Keratinocyte (primary cell): ENCODE data around the gene NUDC. TPM values are rescaled to one million over a fixed set of nuclear protein-coding genes. Genes with fewer than 3 reads are reported as not detected.

Experiments used
- DNase-seq: peaks from one replicate; pipeline ENCODE4 v3.0.0-alpha.2; 2011; ENCODE audit warnings: low read depth, missing footprints, low spot score
- FAIRE-seq: peaks from 2 replicates; lab custom pipeline; 2011; peaks lifted over from hg19 to GRCh38; lab: Jason Lieb, UNC
- H2AFZ ChIP-seq: 2 replicates; pipeline ENCODE4 v1.6.0; 2012; ENCODE audit warnings: low read length, control low read depth, inconsistent platforms; ENCODE audit not compliant: control insufficient read depth
- H3K27ac ChIP-seq: 2 replicates; pipeline ENCODE4 v1.5.1; 2011; ENCODE audit warnings: low read length; ENCODE audit not compliant: control insufficient read depth, insufficient read depth
- H3K27me3 ChIP-seq: 3 replicates; pipeline ENCODE4 v1.6.0; 2011; ENCODE audit warnings: low read length; ENCODE audit not compliant: control insufficient read depth, insufficient read depth; ENCODE audit errors: extremely low read depth
- H3K36me3 ChIP-seq, 2 experiments: 2 replicates in 1 of 2; 3 replicates in 1 of 2; pipeline ENCODE4 v1.5.1; 2011; ENCODE audit warnings: low read length in 2 of 2, mild to moderate bottlenecking in 1 of 2; ENCODE audit not compliant: control insufficient read depth in 2 of 2, insufficient read depth in 2 of 2; ENCODE audit errors: extremely low read depth in 1 of 2
- H3K4me1 ChIP-seq: 3 replicates; pipeline ENCODE4 v1.5.1; 2011; ENCODE audit warnings: low read length; ENCODE audit not compliant: control insufficient read depth, insufficient read depth; ENCODE audit errors: extremely low read depth
- H3K4me2 ChIP-seq: 3 replicates; pipeline ENCODE4 v1.6.0; 2011; ENCODE audit warnings: low read depth, low read length; ENCODE audit not compliant: control insufficient read depth, insufficient read depth; ENCODE audit errors: extremely low read depth
- H3K4me3 ChIP-seq, 3 experiments: fragments of 200-600 bp in 1 of 3; sonication (generic) in 1 of 3; 2 replicates in 2 of 3; 3 replicates in 1 of 3; pipeline ENCODE4 v1.5.1; 2011 to 2016; ENCODE audit warnings: low read length in 3 of 3, mild to moderate bottlenecking in 3 of 3, control low read depth in 2 of 3, inconsistent platforms in 1 of 3, low read depth in 1 of 3, mixed read lengths in 1 of 3, mixed run types in 1 of 3, moderate library complexity in 1 of 3; ENCODE audit not compliant: control insufficient read depth in 2 of 3, insufficient read depth in 2 of 3; ENCODE audit errors: extremely low read depth in 1 of 3
- H3K79me2 ChIP-seq: 2 replicates; pipeline ENCODE4 v1.6.0; 2012; ENCODE audit warnings: low read length; ENCODE audit not compliant: control insufficient read depth, insufficient read depth
- H3K9ac ChIP-seq: 3 replicates; pipeline ENCODE4 v1.6.0; 2011; ENCODE audit warnings: low read length; ENCODE audit not compliant: control insufficient read depth, insufficient read depth; ENCODE audit errors: extremely low read depth
- H3K9me1 ChIP-seq: 3 replicates; pipeline ENCODE4 v1.6.0; 2011; ENCODE audit warnings: low read length; ENCODE audit not compliant: control insufficient read depth, insufficient read depth; ENCODE audit errors: extremely low read depth
- H3K9me3 ChIP-seq: 2 replicates; pipeline ENCODE4 v1.5.1; 2012; ENCODE audit warnings: low read depth, low read length; ENCODE audit not compliant: control insufficient read depth
- H4K20me1 ChIP-seq: 3 replicates; pipeline ENCODE4 v1.6.0; 2011; ENCODE audit warnings: low read length; ENCODE audit not compliant: control insufficient read depth, insufficient read depth; ENCODE audit errors: extremely low read depth
- EZH2 ChIP-seq: IDR thresholded peaks from one replicate; pipeline ENCODE4 v1.6.1; 2012; ENCODE audit warnings: inconsistent platforms, mild to moderate bottlenecking, low read length, moderate library complexity
- dilution Hi-C: fragments of 300-500 bp; cut with MboI; formaldehyde crosslinking; loops from one replicate; pipeline ENCODE4 v1.7.0; 2020; ENCODE audit warnings: low sequenced_read_pairs; ENCODE audit not compliant: extremely low pct_ligation_motif_present
- polyA plus RNA-seq, 5 experiments: library from polyadenylated mRNA; depleted of rRNA in 3 of 5; stranded (reverse) in 3 of 5; stranded (forward) in 1 of 5; unstranded in 1 of 5; fragments of >200 nt; gene quantifications; 1 replicate in 1 of 5; 2 replicates in 3 of 5; 3 replicates in 1 of 5; pipeline versions ENCODE4 v1.2.1 to v1.2.3, GENCODE V29; 2011 to 2012; ENCODE audit warnings: missing spikeins in 2 of 5, low read depth in 1 of 5, low replicate concordance in 1 of 5
- TF ChIP-seq, protein P1 (sequence below), 3 experiments: IDR thresholded peaks in 1 of 3; conservative IDR thresholded peaks in 1 of 3; optimal IDR thresholded peaks in 1 of 3; 2 replicates in 2 of 3; 3 replicates in 1 of 3; pipeline versions ENCODE3 to v1.5.1; 2011; ENCODE audit warnings: low read length in 3 of 3, mild to moderate bottlenecking in 3 of 3, moderate library complexity in 2 of 3, control low read depth in 1 of 3, inconsistent platforms in 1 of 3; ENCODE audit not compliant: insufficient read depth in 2 of 3; ENCODE audit errors: extremely low read depth in 1 of 3

NUDC gene
- polyA plus RNA-seq, 1 donor (not counting 4 experiments of a cell fraction or from before 2014, with no cell fraction given), result 57.3 TPM

DNA sequence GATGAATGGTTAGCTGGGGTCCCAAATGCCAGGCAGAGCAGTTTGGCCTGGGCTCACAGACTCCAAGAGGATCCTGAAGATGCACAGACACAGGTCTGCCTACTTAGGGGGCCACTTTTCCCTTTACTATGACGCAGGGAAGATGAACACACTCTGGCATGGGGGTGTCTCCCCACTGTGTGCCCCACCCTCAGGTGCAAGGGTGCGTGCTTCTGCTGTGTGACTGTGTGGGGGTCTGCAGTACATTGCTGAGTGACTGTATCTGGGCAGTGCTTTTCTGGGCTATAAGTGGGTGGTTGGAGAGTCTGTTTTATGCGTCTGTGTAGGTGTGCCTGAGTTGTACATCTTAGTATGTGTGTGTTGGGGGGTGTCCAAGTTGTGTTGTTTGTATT is 11.6 kb upstream of the NUDC start:
- Histone ChIP-seq H4K20me1 (no peaks in the 10 kb centered on the region), H3K36me3 (no peaks in the 10 kb centered on the region), H3K9me1 (no peaks in the 10 kb centered on the region), H3K79me2 (no peaks in the 10 kb centered on the region), H3K9ac (no peak overlapping the region), H3K4me2 (no peak overlapping the region), H3K4me3 (no peak overlapping the region), H3K27me3 (no peaks in the 10 kb centered on the region), H3K4me1 (peaks cover 11% of the 10 kb centered on the region), H3K27ac (no peak overlapping the region), H2AFZ (no peak overlapping the region), H3K9me3 (no peaks in the 10 kb centered on the region)
- FAIRE-seq (no peak), DNase-seq (no peak)
- no peak for TF ChIP-seq EZH2
- TF ChIP-seq, protein P1, sequence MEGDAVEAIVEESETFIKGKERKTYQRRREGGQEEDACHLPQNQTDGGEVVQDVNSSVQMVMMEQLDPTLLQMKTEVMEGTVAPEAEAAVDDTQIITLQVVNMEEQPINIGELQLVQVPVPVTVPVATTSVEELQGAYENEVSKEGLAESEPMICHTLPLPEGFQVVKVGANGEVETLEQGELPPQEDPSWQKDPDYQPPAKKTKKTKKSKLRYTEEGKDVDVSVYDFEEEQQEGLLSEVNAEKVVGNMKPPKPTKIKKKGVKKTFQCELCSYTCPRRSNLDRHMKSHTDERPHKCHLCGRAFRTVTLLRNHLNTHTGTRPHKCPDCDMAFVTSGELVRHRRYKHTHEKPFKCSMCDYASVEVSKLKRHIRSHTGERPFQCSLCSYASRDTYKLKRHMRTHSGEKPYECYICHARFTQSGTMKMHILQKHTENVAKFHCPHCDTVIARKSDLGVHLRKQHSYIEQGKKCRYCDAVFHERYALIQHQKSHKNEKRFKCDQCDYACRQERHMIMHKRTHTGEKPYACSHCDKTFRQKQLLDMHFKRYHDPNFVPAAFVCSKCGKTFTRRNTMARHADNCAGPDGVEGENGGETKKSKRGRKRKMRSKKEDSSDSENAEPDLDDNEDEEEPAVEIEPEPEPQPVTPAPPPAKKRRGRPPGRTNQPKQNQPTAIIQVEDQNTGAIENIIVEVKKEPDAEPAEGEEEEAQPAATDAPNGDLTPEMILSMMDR (optimal IDR thresholded peaks at IDR 0.05 in 1 of 3, IDR thresholded peaks at IDR 0.05 in 1 of 3, conservative IDR thresholded peaks at IDR 0.05 in 1 of 3; ENCODE audit: extremely low read depth in 1 of 3, insufficient read depth in 2 of 3, low read length in 3 of 3), result no peak
- dilution Hi-C loops, result no loop called here

DNA sequence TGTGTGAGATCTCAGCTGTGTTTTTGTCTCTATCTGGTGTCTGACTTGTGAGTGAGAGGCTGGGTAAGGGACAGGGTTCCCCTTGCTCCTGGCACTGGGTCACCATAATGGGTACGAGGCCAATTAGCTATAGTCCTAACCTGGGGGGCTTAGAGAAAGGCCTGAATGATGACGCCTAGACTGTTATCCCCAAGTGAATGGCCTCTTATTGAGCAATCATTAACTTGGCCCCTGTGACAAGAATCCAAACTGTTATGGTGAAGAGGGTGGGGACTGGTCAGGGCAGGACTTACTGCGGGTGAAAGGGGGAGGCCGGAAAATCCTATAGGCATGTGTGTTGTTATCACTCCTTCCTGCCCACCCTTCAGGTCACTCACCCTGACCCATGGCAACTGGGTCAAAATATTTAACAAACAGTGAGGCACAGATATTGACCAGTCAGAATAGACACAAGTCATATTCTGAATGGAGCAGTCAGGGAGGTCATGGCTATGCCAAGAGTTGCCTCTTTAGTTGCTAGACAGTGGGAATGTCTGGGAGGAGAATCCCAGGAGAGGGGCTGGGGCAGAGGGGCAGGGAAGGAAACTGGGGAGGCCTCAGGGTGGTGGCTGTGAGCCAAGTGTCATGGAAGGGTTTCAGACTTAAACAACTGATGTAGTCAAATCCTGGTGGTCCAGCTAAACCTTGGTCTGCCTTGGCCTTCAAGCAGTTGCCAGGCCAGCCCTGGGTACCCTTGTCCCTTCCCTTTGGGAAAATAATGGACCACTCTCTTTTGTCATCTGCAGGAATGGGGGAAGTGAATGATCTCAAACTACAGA is 11.0 kb upstream of the NUDC start:
- Histone ChIP-seq H2AFZ (no peak overlapping the region), H3K9me1 (no peaks in the 10 kb centered on the region), H4K20me1 (no peaks in the 10 kb centered on the region), H3K4me3 (no peak overlapping the region), H3K79me2 (no peaks in the 10 kb centered on the region), H3K9ac (no peak overlapping the region), H3K36me3 (no peaks in the 10 kb centered on the region), H3K27ac (no peak overlapping the region), H3K27me3 (peaks cover 3% of the 10 kb centered on the region), H3K4me2 (no peak overlapping the region), H3K4me1 (peaks cover 11% of the 10 kb centered on the region), H3K9me3 (no peaks in the 10 kb centered on the region)
- dilution Hi-C loops, result no loop called here
- DNase-seq (no peak), FAIRE-seq (no peak)
- TF ChIP-seq EZH2, result no peak
- TF ChIP-seq, protein P1 (optimal IDR thresholded peaks at IDR 0.05 in 1 of 3, IDR thresholded peaks at IDR 0.05 in 1 of 3, conservative IDR thresholded peaks at IDR 0.05 in 1 of 3; ENCODE audit: extremely low read depth in 1 of 3, insufficient read depth in 2 of 3, low read length in 3 of 3), result no peak
